Esophagus squamous epithelium (tissue), 4 donors: Measurements from ENCODE around the gene ADGRG7.
"Not testable (repeated sequence)": the region's sequence is repeated elsewhere in the genome, so short reads cannot be mapped to it uniquely, and the experiment has no call there.

ENCODE experiments used
- POLR2A ChIP-seq, 4 donors: fragments of 450-650 bp; IDR thresholded peaks; one replicate each; pipeline ENCODE4 v1.6.1; 2017; ENCODE audit warnings: antibody characterized with exemption in 4 of 4, mild to moderate bottlenecking in 4 of 4, moderate library complexity in 3 of 4
- TF ChIP-seq, protein P1 (sequence below), 6 experiments: fragments of 450-650 bp in 4 of 6; fragments of 200-600 bp in 2 of 6; sonication (generic) in 2 of 6; IDR thresholded peaks; one replicate each; pipeline ENCODE4 v1.5.1; 2016 to 2019; ENCODE audit warnings: antibody characterized with exemption in 6 of 6, mild to moderate bottlenecking in 4 of 6, moderate library complexity in 4 of 6

DNA sequence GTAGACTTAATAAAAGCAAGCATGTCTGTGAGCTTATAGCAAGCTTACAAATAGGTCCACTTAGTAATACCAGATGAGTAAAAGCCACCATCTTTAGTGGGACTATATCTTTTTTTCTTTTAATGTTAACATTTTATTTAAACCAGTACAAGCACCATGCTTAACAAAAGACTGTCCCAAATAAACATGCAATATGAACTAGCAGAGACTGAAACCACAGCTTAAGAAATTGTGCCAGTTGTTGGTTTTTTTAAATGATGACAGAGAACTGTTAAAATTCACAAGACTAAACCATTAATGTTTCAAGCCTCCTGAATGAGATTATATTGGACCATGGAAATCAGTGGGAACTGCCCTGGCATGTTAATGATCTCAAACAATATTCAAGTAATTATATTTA, 51.9 kb downstream of the ADGRG7 start:
- TF ChIP-seq, protein P1, sequence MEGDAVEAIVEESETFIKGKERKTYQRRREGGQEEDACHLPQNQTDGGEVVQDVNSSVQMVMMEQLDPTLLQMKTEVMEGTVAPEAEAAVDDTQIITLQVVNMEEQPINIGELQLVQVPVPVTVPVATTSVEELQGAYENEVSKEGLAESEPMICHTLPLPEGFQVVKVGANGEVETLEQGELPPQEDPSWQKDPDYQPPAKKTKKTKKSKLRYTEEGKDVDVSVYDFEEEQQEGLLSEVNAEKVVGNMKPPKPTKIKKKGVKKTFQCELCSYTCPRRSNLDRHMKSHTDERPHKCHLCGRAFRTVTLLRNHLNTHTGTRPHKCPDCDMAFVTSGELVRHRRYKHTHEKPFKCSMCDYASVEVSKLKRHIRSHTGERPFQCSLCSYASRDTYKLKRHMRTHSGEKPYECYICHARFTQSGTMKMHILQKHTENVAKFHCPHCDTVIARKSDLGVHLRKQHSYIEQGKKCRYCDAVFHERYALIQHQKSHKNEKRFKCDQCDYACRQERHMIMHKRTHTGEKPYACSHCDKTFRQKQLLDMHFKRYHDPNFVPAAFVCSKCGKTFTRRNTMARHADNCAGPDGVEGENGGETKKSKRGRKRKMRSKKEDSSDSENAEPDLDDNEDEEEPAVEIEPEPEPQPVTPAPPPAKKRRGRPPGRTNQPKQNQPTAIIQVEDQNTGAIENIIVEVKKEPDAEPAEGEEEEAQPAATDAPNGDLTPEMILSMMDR (IDR thresholded peaks at IDR 0.05), result not testable (repeated sequence)
- not testable (repeated sequence) for TF ChIP-seq POLR2A (IDR thresholded peaks at IDR 0.05)
